ENCODE measurements around the gene SLC44A1. TPM values are rescaled to one million over a fixed set of nuclear protein-coding genes. Genes with fewer than 3 reads are reported as not detected.
A peak's percentile ranks its signal among the peaks of the same experiment; 100 is the strongest.

Gene SLC44A1
- total and polyA plus RNA-seq, 2 of the 13 experiments (the other 11 are each of a cell fraction or from before 2014, with no cell fraction given): 21.4 to 40.8 TPM

DNA sequence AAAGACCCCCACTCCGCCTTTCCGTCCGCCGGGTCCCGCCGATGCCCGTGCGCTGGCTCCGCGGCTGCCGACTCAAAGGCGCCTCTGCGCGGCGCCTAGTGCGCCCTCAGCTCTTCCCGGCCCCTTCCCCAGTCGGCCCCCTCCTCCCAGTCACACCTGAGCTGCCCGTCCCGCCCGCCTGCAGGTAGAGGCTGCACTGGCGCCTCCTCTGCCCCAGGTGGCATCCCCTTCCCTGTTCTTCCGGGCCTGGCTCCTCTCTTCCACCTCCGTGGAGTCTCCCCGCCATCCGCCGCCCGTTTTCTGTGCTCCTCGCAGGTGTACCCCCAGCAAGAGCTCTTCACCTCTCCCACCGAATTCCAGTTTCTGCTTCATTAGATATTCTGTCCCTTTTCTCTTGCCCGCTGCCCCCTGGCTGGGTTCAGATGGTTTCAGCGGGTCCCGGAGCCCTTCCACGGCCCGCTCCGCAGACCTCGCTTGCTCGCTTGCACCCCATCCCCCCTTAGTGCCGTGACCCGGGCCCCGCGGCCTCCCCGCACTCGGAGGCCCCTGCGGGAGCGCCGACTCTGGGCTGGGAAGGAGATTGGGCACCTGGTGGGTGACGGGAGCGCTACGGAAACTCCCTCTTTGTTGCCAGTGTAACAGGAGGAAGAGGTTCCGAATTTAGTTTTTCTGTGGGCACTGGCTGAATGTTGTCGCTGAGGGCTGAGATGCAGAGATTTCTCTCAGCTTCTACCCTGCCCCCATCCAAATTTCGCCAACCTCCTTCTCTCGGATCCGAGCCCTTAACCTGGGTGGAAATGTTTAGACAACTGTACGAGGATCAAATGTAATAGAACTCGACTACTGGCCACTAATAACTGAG is 809 bp downstream of the SLC44A1 start (continued):
- no peak for TF ChIP-seq HOMEZ (CRISPR knock-in tag; IDR thresholded peaks at IDR 0.05; ENCODE audit: low read depth)
- peak; percentile 63 for TF ChIP-seq ASH2L (IDR thresholded peaks at IDR 0.05; ENCODE audit: insufficient read length, low read depth, low read length)
- no peak for TF ChIP-seq DRAP1 (CRISPR knock-in tag; IDR thresholded peaks at IDR 0.05)
- no peak for TF ChIP-seq TGIF2 (CRISPR knock-in tag; IDR thresholded peaks at IDR 0.05)
- 0 out of 2 replicates have a peak, but pooled peaks have one; percentile 31 for TF ChIP-seq ZNF280D (CRISPR knock-in tag; IDR thresholded peaks at IDR 0.05)
- TF ChIP-seq LCORL (IDR thresholded peaks at IDR 0.05): no peak
- peak; percentile 65 for TF ChIP-seq LCORL (CRISPR knock-in tag; IDR thresholded peaks at IDR 0.05)
- TF ChIP-seq HNRNPK (IDR thresholded peaks at IDR 0.05; ENCODE audit: low read depth, low read length, poor library complexity, severe bottlenecking): peak; percentile 6
- TF ChIP-seq, protein P1, sequence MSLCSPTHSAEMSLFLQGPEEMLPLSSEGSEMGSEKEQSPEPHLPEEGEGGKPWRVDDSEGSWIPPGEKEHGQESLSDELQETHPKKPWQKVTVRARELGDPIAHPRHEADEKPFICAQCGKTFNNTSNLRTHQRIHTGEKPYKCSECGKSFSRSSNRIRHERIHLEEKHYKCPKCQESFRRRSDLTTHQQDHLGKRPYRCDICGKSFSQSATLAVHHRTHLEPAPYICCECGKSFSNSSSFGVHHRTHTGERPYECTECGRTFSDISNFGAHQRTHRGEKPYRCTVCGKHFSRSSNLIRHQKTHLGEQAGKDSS (CRISPR knock-in tag; IDR thresholded peaks at IDR 0.05; ENCODE audit: borderline replicate concordance, low read depth): no peak
- TF ChIP-seq TOPORS (CRISPR knock-in tag; IDR thresholded peaks at IDR 0.05): no peak
- no peak; the same call in 1 of the 2 replicates for TF ChIP-seq ETV6 (CRISPR knock-in tag; conservative IDR thresholded peaks at IDR 0.05)
- TF ChIP-seq ZNF7 (CRISPR knock-in tag; IDR thresholded peaks at IDR 0.05): no peak
- TF ChIP-seq E2F1 (CRISPR knock-in tag; IDR thresholded peaks at IDR 0.05): no peak
- no peak for TF ChIP-seq ZNF367 (CRISPR knock-in tag; IDR thresholded peaks at IDR 0.05; ENCODE audit: borderline replicate concordance)
- TF ChIP-seq BCL6 (CRISPR knock-in tag; IDR thresholded peaks at IDR 0.05): 0 out of 2 replicates have a peak, but pooled peaks have one; percentile 13
- no peak for TF ChIP-seq PBX3 (CRISPR knock-in tag; IDR thresholded peaks at IDR 0.05; ENCODE audit: borderline replicate concordance)
- TF ChIP-seq CEBPB (IDR thresholded peaks at IDR 0.05; ENCODE audit: borderline replicate concordance, low read depth, low read length): no peak
- no peak for TF ChIP-seq RBAK (CRISPR knock-in tag; IDR thresholded peaks at IDR 0.05)
- TF ChIP-seq MAZ (IDR thresholded peaks at IDR 0.05; ENCODE audit: borderline replicate concordance, low read depth, low read length): no peak
- no peak for TF ChIP-seq MAZ (CRISPR knock-in tag; IDR thresholded peaks at IDR 0.05; ENCODE audit: low read depth)
- no peak for TF ChIP-seq ZC3H4 (CRISPR knock-in tag; IDR thresholded peaks at IDR 0.05; ENCODE audit: borderline replicate concordance)
